ENCODE data around the gene AKAP13. TPM values are rescaled to one million over a fixed set of nuclear protein-coding genes. Genes with fewer than 3 reads are reported as not detected.

AKAP13 gene
- polyA plus RNA-seq, 1 of the 3 experiments (the other 2 are of a cell fraction), result 8.4 TPM

DNA sequence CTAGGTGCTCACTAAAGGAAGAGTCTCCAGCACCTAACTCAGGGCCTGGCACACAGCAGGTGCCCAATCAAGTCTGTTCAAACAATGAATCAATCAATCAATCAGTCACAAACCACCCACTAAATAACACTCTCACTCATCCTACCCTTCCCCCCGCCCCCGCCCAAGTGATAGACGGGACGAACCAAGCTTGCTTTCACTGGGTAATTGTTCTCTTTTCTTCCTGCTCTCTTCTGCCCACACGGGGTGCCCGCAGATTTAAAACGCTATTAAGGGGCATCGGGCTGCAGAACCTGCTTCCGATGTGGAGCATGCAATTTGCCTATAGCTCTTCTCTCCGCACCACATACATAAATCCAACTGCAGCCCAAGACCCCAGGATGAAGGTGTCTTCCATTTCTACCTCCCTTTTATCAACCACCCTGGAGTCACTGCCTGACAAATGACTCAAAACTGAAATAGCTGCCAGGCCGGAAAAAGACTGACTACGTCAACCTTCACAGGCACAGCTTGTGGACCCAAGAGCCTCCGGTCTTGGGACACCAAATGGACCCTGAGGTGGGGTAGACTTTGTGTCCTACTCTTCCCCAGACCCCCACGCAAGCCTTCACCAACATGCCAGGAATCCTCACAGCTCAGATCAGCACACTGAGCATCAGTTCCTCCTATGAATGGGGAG lies 412.6 kb downstream of the AKAP13 start:
- Histone ChIP-seq H3K79me2 (ENCODE audit: insufficient read depth) (peaks cover 58% of the 10 kb centered on the region), H4K20me1 (ENCODE audit: insufficient read depth) (peaks cover 16% of the 10 kb centered on the region), H3K9me3 (no peaks in the 10 kb centered on the region), H3K4me1 (ENCODE audit: control insufficient read depth in 1 of 2, insufficient read depth in 2 of 2, low read depth in 1 of 2, low read length in 1 of 2) (peaks cover 9 to 44% of the 10 kb centered on the region in 2 experiments; a peak in 2 of 4 replicates), H3K9ac (peak overlapping the region; percentile 85; the same call in 1 of the 2 replicates), H3K4me2 (peak overlapping the region; percentile 98), H2AFZ (ENCODE audit: low read depth) (no peak overlapping the region), H3K27ac (ENCODE audit: low read depth in 2 of 2, low read length in 1 of 2) (no peak overlapping the region), H3K27me3 (ENCODE audit: insufficient read depth) (no peaks in the 10 kb centered on the region), H3K4me3 (ENCODE audit: low read depth in 2 of 2, low read length in 1 of 2) (peak overlapping the region; percentile 82 to 88), H3F3A (replicated peaks; ENCODE audit: insufficient read depth) (no peaks in the 10 kb centered on the region), H3K36me3 (replicated peaks in 1 of 2; ENCODE audit: control insufficient read depth in 1 of 2, insufficient read depth in 2 of 2, low read length in 1 of 2) (no peaks in the 10 kb centered on the region), H3K9me2 (no peaks in the 10 kb centered on the region)
- CTCF ChIA-PET, result interaction anchor here (0.9 to 2.0 kb wide), 7 partner anchors 32 to 62 kb away, joined by 3 to 5 read pairs (median 3); no protein-coding TSS in a partner anchor
- TF ChIP-seq, protein P1, sequence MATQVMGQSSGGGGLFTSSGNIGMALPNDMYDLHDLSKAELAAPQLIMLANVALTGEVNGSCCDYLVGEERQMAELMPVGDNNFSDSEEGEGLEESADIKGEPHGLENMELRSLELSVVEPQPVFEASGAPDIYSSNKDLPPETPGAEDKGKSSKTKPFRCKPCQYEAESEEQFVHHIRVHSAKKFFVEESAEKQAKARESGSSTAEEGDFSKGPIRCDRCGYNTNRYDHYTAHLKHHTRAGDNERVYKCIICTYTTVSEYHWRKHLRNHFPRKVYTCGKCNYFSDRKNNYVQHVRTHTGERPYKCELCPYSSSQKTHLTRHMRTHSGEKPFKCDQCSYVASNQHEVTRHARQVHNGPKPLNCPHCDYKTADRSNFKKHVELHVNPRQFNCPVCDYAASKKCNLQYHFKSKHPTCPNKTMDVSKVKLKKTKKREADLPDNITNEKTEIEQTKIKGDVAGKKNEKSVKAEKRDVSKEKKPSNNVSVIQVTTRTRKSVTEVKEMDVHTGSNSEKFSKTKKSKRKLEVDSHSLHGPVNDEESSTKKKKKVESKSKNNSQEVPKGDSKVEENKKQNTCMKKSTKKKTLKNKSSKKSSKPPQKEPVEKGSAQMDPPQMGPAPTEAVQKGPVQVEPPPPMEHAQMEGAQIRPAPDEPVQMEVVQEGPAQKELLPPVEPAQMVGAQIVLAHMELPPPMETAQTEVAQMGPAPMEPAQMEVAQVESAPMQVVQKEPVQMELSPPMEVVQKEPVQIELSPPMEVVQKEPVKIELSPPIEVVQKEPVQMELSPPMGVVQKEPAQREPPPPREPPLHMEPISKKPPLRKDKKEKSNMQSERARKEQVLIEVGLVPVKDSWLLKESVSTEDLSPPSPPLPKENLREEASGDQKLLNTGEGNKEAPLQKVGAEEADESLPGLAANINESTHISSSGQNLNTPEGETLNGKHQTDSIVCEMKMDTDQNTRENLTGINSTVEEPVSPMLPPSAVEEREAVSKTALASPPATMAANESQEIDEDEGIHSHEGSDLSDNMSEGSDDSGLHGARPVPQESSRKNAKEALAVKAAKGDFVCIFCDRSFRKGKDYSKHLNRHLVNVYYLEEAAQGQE (IDR thresholded peaks at IDR 0.05; ENCODE audit: low read depth, low read length), result no peak
- no peak for TF ChIP-seq RXRA (IDR thresholded peaks at IDR 0.05; ENCODE audit: borderline replicate concordance, low read depth)
- TF ChIP-seq POLR2AphosphoS5 (IDR thresholded peaks at IDR 0.05; ENCODE audit: low read depth, low read length), result no peak
- TF ChIP-seq, protein P2, sequence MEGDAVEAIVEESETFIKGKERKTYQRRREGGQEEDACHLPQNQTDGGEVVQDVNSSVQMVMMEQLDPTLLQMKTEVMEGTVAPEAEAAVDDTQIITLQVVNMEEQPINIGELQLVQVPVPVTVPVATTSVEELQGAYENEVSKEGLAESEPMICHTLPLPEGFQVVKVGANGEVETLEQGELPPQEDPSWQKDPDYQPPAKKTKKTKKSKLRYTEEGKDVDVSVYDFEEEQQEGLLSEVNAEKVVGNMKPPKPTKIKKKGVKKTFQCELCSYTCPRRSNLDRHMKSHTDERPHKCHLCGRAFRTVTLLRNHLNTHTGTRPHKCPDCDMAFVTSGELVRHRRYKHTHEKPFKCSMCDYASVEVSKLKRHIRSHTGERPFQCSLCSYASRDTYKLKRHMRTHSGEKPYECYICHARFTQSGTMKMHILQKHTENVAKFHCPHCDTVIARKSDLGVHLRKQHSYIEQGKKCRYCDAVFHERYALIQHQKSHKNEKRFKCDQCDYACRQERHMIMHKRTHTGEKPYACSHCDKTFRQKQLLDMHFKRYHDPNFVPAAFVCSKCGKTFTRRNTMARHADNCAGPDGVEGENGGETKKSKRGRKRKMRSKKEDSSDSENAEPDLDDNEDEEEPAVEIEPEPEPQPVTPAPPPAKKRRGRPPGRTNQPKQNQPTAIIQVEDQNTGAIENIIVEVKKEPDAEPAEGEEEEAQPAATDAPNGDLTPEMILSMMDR (IDR thresholded peaks at IDR 0.05), result no peak
- no peak for TF ChIP-seq RFX5 (IDR thresholded peaks at IDR 0.05; ENCODE audit: low read length)
- no peak for TF ChIP-seq YY1 (IDR thresholded peaks at IDR 0.05; ENCODE audit: low read depth)
- no peak for TF ChIP-seq SMC3 (IDR thresholded peaks at IDR 0.05; ENCODE audit: low read depth, low read length)
- TF ChIP-seq, protein P3, sequence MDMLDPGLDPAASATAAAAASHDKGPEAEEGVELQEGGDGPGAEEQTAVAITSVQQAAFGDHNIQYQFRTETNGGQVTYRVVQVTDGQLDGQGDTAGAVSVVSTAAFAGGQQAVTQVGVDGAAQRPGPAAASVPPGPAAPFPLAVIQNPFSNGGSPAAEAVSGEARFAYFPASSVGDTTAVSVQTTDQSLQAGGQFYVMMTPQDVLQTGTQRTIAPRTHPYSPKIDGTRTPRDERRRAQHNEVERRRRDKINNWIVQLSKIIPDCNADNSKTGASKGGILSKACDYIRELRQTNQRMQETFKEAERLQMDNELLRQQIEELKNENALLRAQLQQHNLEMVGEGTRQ (IDR thresholded peaks at IDR 0.05; ENCODE audit: borderline replicate concordance, low read depth, low read length), result no peak
- TF ChIP-seq ELF1 (IDR thresholded peaks at IDR 0.05), result no peak
- no peak for TF ChIP-seq TEAD4 (IDR thresholded peaks at IDR 0.05; ENCODE audit: borderline replicate concordance, insufficient read depth)
- TF ChIP-seq GABPA (IDR thresholded peaks at IDR 0.05; ENCODE audit: low read depth), result no peak
- TF ChIP-seq, protein P4, sequence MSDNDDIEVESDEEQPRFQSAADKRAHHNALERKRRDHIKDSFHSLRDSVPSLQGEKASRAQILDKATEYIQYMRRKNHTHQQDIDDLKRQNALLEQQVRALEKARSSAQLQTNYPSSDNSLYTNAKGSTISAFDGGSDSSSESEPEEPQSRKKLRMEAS (IDR thresholded peaks at IDR 0.05; ENCODE audit: low read depth), result no peak
- TF ChIP-seq MEF2A (IDR thresholded peaks at IDR 0.05; ENCODE audit: borderline replicate concordance, low read depth), result no peak
- TF ChIP-seq RCOR1 (IDR thresholded peaks at IDR 0.05; ENCODE audit: low read length), result no peak
- no peak for TF ChIP-seq JUND (IDR thresholded peaks at IDR 0.05)
- TF ChIP-seq EP300 (IDR thresholded peaks at IDR 0.05; ENCODE audit: borderline replicate concordance in 1 of 2, low read depth in 1 of 2, low read length in 1 of 2), result no peak
- DNase-seq, result no peak
- POLR2A ChIA-PET, result interaction anchor here (0.6 to 1.5 kb wide), 2 partner anchors 29 to 1941 kb away, joined by 4 to 7 read pairs; no protein-coding TSS in a partner anchor
- WGBS (ENCODE audit: low lambda C conversion rate), result 80% methylated on average over 13 of the region's 14 CpGs

Measured in SK-N-SH (cell line).